NCI-H460 (cell line): ENCODE data around the gene CEP85L. TPM values are rescaled to one million over a fixed set of nuclear protein-coding genes. Genes with fewer than 3 reads are reported as not detected.

Experiments
- DNase-seq: peaks from one replicate; pipeline ENCODE4 v3.0.0-alpha.2; 2016; ENCODE audit warnings: low read depth; ENCODE audit errors: extremely low read depth
- total RNA-seq: library from RNA; depleted of rRNA; stranded (reverse); fragments of >200 nt; shearing (Covaris generic); gene quantifications from 2 replicates; pipeline ENCODE4 v1.2.3, GENCODE V29; 2014

CEP85L gene
- total RNA-seq, 1 experiment from 2014 or later: 10.7 TPM

DNA sequence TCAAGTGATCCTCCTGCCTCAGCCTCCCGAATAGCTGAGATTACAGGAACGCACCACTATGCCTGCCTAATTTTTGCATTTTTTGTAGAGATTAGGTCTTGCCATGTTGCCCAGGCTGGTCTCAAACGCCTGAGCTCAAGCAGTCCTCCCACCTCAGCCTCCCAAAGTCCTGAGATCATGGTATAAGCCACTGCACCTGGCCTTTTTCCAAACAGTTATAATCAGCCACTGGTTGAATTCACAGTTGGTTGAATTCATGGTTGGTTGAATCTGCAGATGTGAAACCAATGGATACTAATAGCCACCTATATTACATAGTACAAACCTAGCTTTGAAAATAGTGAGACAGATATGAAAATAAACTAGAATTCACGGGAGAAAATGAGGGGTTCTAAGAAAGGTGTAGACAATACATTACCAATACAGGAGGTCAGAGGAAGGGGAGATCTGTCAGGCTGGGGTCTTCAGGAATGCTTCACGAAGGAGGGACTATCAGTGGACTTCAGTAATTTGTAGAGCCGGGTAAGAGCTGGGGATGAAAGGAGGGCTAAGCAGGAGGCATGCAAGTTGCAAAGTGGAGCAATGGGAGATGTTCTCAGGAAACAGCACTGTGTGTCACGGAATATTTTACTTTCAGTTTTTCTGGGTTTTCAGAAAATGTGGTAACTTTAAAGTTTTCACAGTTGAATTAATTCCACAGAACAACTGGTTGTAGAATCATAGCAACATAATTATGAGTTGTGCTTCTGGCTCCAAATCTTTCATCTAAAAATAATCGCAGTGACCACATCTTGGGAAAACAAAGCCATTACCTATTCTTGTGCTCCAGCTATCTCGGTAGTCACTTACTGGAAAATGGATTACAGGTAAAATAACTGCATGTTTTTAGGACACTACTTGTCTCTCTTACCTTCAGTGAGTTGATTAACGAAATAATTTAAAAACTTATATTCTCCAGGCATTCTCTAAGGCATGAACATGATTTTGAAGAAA is 12.9 kb upstream of the CEP85L start:
- no peak for DNase-seq

DNA sequence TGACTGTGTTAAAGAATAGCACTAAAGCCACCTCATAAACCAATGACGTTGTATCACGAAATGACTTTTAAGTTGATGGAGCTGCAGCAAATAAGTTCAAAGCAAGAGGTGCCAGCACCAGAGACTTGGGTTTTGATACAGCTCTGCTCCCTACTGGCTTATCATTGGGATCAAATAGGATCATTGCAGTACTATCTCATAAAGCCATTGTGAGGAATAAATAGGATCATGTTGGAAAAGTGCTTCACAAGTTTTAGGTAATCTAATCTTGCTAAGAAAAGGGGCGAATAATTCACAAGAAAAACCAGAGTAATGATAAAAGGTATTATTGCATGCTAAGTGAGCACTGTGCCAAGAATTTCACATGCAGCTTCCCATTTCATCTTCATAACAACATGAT is 10.4 kb upstream of the CEP85L start:
- DNase-seq: no peak

DNA sequence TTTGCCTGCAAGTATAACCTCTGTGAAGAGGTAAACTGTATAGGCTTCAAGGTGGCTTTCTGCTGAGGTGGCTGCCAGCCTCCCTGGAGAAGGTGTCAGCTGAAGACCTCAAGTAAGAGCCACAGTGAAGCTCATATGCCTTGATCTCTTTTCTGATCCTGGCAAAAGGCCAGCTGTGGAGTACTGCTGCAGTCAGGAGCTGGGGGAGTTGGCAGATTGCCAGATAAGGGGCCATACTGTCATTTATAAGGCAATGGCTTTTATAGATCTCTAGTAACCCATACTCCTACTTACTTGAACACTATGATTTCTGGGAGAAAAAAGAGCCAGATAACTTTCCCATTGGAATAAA is 8.8 kb upstream of the CEP85L start:
- no peak for DNase-seq

DNA sequence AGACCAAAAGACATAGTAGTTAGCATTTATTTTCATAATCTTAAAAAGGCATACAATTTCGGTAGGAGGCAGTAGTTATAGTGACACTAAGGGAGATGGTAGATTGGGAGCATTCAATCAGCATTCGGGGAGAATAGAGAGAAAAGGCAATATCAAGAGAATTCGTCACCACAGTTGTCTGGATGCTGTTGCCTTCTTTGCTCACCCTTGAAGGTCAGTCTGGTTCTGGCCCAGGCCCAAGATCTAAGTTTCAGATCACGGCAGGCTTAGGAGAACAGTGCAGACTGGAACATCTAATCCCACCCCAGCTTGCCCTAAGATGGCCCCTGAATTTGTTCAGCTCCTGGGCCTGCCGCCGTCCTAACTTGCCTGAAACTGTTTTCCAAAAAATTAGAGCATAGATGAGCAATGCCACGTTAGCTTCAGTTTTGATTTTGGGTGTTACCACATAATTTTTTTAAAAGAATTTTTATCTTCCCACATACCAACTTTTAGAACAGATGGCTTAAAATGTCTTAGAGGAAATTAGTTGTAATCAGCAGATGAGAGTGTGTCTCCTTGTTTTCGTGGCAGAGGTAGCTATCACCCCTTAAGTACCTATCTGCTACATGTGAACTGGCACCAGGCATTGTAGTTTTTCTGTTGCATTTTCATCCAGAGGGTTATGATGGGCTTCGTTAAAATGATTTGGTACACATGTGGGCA is 8.3 kb upstream of the CEP85L start:
- no peak for DNase-seq

DNA sequence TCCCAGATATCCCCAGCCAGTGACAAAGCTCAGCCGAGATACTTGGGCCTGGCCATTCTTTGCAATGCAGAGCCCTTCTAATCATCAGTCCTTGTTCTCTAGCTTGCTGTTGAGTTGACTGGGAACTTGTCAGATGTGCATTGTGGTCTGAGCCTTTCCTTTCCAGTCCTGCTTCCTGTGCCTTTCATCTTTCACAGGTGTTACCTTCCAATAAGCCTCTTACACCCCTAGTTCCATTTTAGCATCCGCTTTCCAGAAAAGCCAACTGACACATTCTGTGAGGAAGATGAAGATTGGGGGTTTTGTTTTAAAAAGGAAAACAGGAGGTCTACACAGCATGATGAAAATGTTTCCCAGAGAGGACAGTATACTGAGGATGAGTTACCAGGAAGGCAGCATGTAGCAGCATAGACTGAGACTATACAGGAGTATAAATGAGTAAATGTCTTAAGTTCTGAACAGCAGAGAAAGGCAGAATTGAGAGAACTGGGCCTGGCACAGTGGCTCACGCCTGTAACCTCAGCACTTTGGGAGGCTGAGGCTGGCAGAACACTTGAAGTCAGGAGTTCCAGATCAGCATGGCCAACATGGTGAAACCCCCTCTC is 5.6 kb upstream of the CEP85L start:
- no peak for DNase-seq

DNA sequence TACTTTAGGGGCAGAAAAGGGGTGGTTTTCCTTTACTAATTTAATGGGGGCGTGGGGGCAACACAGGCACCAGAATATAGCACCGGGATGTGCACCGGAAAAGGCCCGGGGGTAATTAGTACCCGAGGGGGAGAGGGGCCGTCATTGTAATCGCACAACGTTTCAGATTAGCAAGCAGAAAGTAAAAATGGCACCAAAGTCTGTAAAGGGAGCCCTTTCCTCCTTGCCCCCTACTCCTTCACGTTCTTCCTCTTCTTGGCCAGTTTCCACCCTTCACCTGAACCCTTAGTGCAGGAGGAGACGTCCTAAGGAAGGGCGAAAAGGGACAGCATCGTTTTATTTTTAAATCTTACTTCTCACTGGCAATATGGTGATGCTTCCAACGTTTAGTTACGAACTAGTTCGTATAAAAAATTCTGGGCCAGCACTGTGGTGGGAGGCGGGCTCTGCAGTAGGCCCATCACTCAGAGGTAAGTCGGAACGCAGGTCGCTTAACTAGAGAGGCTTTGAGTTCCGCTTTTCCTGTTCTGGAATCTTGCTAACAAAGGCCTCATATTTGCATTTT is 742 bp upstream of the CEP85L start:
- no peak for DNase-seq

DNA sequence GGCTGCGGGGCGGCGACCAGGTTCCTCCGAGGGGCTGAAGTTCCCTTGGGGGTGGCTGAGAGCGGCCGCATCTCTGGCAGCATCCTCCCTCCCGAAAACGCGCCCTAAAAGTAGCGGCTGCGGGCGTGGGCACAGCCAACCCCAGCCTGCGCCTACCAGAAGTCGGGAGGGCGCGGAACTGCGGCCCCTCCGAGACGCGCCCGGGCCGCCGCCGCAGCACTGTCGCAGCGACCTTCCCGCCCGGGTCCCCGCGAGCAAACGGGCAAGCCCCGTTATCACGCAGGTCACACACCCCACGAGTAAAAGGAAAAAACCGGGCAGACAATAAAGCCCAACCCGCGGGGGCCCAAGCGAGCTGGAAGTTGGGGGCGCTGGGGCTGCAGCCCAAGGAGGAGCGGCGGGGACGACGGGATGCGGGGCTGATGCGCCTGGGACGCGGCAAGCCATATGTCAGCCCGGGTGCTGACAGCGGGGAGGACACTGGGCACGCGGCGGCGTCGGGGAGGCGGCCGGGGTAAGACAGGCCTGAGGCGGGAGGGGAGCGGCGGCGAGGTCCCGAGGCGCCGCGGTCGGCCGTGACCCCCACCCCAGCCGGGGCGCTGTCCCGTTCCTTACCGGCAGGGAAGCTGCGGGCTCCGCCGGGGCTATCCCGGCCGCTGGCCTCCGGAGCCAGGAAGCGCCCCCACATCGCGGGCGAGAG is 659 bp downstream of the CEP85L start:
- DNase-seq: no peak

DNA sequence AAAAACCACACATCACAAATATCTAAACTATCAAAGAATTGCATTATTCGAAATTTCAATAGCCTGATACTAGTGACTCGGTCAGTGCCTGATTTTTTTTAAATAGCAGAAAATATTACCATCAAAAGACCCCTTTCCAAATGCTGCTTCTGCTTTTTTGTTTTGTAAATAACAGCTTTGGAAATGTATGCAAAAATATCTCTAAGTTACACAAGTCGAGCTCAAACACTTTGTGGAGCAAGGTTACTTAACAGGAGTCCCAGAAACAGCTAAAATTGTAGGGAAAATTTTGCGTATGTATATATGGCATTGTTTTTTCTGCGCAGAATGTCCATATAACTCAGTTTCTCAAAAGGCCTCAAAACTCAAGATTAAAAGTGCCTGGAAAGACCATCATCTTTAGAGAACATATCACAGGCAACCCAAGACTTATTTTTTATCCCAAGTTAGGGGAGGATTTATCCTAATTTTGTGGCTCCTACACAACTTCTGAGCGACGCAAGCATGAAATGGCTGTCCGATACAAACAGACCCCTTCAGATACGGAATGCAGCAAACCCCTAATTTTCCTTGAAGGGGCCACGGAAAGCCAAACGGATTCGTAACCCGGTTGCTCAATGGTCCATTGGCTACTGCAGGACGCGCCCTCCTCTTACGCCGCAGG is 1.3 kb downstream of the CEP85L start:
- peak; percentile 16 for DNase-seq

DNA sequence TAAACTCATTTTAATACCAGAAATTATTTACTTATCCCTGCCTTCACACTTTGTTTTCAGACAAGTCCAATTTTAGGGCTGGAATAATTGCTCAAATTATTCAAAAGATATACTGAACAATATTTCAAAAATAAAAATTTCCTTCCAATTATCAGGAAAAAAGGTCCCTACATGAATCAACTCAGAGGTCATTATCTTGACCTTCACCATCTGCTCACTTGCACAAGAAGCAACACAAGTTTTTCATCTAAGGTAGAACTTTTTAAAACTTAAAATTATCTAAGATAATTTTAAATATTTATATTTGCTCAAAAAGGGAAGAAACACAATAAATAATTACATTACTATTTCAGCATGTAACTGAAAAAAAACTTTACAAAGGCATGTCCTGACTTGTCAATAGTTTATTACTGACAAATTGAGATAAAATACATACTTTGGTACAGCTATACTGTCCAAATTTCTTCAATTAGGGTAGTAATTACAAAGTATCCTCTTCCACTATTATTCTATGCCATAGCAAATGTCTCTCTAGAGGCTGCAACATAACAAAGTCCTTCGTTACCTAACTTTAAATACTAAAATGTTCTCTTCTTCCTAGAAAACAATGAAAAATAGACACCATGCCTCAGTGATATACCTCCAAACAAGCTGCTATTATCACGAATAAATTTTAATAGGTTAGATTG is 2.4 kb downstream of the CEP85L start:
- DNase-seq: no peak

DNA sequence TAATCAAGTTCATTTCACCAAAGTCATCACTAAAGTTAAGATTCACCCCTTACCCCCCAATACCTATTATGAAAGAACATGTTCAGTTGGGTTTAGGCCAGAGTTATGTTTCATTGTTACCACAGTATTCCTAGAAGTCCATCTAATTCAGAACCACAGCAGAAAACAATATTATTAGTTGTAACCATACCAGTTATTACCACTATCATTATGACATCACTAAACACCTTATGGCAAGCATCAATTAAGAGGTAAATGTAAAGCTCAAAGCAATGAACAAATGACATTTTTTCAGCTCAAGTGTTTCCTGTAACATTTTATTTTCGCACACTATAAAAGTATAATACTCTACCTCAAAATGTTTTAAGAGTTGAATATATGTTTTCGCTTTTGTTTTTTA is 4.4 kb downstream of the CEP85L start:
- no peak for DNase-seq

DNA sequence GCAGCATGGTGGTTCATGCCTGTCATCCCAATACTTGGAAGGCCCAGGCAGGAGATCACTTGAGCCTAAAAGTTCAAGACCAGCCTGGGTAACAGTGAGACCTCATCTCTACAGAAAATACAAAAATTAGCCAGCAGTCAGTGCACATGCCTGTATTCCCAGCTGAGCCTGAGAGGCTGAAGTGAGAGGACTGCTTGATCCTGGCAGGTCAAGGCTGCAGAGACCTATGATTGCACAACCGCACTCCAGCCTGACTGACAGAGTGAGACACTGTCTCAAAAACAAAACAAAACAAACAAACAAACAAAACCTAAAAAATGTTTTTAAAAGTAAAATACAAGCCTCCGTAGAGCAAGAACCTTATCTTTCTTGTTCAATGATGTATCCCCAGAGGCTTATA is 6.0 kb downstream of the CEP85L start:
- no peak for DNase-seq

DNA sequence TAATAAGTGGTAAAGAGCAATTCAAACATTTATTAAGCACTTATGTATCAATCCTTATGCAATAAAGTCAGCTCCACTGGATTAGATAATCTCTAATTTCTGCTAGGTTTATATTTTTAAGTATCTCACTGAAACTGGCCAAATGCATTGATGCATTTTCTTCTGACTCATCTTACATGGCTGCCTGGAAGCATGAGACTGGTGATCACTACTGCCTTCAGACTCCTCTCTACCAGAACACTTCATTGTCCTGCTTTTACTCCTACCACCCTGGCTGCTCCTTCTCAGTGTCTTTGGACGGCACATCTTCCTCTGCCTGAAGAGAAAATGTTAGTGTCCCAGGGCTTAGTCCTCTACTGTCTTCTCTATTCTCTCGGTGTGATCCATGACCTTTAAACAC is 7.4 kb downstream of the CEP85L start:
- DNase-seq: no peak

DNA sequence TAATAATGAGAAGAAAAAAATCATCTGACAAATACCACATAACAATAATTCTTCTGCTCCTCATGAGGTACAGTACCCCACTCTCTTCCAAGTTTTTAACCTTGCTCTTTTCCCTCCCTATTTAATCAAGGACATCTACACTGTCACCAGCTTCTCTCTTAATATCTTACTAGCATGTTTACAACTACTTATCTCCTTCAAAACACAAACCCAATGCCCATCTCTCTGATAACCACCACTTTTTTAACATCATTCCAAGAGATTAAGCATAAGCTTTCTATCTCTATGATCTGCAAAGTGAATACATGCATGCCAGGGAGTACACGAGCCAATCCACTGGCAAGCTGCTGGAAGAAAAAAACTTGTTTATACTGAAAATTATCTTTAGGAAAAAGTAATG is 10.3 kb downstream of the CEP85L start:
- no peak for DNase-seq

DNA sequence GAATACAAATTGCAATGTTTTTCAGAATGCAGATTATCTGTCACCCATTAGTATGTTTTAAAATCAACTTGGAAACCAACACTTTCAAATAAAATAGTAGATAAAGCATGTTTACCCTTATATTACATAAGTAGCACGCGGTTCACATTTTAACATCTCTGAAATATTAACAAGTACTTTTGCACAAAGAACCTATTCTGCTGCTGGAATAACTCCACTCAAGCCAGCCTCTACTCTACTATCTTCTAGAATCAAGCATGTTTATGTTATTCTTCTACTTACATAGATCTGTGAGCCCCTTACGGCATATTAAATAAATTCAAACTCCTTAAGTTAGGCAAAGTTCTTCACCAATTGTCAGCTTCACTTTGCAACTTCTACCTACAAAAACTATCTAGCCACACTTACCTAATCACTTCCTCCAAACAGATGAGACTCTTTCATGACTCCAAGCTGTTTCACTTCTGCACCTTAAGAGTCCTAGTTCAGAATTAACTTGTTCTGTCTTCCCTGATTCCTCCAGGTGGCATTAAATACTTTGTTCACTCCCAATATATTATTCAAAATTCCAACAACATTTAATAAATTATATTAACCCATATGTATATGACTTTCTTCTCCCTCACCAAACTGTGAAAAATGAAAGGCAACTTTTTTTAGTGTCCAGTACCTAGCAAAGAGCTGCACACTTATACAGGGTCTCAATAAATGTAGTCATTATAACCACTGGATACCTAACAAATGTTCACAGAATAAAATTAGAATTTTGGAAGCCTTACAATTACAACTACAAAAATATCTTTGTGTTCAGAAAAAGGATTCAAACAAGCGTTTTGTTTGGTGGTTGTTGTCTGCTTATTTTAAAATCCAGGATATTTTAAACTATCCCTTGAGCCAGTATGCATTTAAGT is 12.1 kb downstream of the CEP85L start:
- no peak for DNase-seq

DNA sequence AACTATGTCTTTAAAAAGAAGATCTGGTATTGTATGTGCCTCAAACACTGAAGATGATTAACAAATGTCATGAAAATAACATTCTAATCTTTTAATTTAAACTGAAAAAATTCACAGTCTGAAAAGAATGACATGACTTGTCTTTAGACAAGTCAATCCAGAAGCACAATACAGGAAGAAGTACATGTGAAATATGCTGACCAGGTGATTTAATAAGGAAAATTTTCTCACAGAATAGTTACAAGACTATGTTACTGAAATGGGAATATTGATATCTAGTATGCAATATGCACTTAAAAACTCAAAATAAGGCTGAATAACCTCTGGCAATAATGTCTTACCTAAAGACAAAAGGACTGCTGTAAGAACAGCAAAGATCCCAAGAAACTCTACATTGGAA is 13.1 kb downstream of the CEP85L start:
- DNase-seq: no peak

DNA sequence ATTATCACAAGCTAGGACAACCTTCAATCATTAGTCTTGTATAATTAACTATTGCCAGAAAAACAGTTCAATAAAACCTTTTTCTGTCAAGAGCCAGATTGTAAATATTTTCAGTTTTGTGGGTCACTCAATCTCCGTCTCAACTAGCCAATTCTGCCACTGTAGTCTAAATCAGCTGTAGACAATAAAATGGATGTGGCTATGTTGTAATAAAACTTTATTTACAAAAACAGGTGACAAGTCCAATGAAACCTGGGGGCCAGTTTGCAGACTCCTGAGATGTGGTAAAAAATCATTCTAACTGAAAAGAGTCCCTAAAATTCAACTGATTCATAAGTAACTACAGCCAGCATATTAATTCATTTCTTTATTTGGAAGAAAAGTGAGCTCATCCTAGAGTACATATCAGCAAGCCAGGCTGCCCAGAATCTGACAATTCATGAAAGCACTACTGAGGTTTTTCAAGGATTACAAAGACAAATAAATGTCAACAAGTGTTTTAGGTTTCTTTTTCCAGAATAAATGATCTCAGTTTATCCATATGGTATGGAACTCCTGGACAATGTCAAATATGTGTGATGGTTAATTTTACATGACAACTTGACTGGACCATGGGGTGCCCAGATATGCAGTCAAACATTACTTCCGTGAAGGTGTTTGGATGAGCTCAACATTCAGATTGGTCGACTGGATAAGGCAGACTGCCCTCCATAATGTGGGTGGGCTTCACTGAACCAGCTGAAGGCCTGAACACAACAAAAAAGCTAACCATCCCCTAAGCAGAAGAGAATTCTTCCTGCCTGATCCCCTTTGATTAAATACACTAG is 15.3 kb downstream of the CEP85L start:
- no peak for DNase-seq

DNA sequence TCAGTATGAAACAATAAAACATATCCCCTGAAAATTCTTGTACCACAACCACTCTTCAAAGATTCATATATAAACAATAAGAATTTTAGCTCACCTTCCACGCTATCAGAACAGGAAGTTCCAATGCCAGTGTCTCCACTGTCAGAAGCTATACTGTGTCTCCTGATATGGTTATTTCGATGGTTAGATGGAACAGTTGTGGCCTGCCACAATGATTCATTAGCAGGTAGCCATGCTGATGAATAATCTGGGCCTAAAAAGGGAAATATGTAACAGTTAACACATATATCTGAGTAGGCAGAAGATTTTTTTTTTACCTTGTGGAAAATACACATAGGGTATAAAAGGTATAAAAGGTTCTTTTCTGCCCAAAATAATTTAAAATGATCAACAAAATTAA is 19.0 kb downstream of the CEP85L start:
- DNase-seq: no peak

DNA sequence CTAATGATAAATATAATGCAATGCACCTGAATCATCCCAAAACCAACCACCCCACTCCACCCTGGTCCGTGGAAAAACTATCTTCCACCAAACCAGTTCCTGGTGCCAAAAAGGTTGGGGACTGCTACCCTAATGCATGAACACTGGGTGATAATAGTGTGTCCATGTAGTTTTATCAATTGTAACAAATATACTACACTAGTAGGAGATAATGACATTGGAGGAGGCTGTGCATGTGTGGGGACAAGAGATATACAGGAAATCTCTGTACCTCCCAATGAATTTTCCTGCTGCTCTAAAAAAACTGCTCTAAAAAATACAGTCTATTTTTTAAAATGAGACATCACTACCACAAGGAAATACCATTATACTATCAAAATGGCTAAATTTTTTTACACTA is 20.5 kb downstream of the CEP85L start:
- DNase-seq: no peak
